ENCODE measurements around the gene EDDM13.

DNA sequence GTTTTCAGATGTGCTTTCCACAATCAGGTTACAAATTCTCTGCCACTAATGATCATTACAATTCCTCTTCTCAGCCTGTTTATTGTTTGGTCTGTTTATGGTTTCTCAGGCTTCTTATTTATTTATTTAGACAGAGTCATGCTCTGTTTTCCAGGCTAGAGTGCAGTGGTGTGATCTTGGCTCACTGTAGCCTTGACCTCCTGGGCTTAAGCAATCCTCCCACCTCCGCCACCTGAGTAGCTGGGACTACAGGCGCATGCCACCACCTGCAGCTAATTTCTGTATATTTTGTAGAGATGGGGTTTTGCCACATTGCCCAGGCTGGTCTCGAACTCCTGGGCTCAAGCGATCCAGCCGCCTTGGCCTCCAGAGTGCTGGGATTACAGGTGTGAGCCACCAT lies 44.2 kb downstream of the EDDM13 start:
- TF ChIP-seq, protein P1, sequence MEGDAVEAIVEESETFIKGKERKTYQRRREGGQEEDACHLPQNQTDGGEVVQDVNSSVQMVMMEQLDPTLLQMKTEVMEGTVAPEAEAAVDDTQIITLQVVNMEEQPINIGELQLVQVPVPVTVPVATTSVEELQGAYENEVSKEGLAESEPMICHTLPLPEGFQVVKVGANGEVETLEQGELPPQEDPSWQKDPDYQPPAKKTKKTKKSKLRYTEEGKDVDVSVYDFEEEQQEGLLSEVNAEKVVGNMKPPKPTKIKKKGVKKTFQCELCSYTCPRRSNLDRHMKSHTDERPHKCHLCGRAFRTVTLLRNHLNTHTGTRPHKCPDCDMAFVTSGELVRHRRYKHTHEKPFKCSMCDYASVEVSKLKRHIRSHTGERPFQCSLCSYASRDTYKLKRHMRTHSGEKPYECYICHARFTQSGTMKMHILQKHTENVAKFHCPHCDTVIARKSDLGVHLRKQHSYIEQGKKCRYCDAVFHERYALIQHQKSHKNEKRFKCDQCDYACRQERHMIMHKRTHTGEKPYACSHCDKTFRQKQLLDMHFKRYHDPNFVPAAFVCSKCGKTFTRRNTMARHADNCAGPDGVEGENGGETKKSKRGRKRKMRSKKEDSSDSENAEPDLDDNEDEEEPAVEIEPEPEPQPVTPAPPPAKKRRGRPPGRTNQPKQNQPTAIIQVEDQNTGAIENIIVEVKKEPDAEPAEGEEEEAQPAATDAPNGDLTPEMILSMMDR (IDR thresholded peaks at IDR 0.05), result no peak
- TF ChIP-seq POLR2A (IDR thresholded peaks at IDR 0.05), result no peak

Data from Peyer's patch (tissue), 4 donors.